GM23338 (cell line): ENCODE measurements around the gene ZNF664. TPM values are rescaled to one million over a fixed set of nuclear protein-coding genes. Genes with fewer than 3 reads are reported as not detected.

Experiments used
- ATAC-seq: fragments of 200-7000 bp; cut with Tn5 transposase; 3 replicates; pipeline ENCODE4 v1.9.1; 2020
- DNase-seq: peaks from one replicate; pipeline ENCODE4 v3.0.0-alpha.2; 2015; ENCODE audit warnings: low spot score
- H2AFZ ChIP-seq: fragments of 200-600 bp; sonication (generic); 2 replicates; pipeline ENCODE4 v1.8.0; 2016; ENCODE audit warnings: antibody characterized with exemption, mild to moderate bottlenecking, moderate library complexity
- H3F3A ChIP-seq: fragments of 200-600 bp; sonication (generic); replicated peaks from 2 replicates; pipeline ENCODE4 v1.8.0; 2017; ENCODE audit warnings: antibody characterized with exemption, mixed run types, low read depth
- H3K27ac ChIP-seq: fragments of 200-600 bp; sonication (generic); 2 replicates; pipeline ENCODE4 v1.6.1; 2016; ENCODE audit warnings: low read depth
- H3K27me3 ChIP-seq: fragments of 200-600 bp; sonication (generic); 2 replicates; pipeline ENCODE4 v1.8.0; 2016; ENCODE audit warnings: mild to moderate bottlenecking, mixed run types, moderate library complexity; ENCODE audit not compliant: insufficient read depth
- H3K36me3 ChIP-seq: fragments of 200-600 bp; sonication (generic); 2 replicates; pipeline ENCODE4 v1.8.0; 2016; ENCODE audit warnings: mild to moderate bottlenecking; ENCODE audit not compliant: insufficient read depth
- H3K4me1 ChIP-seq: fragments of 200-600 bp; sonication (generic); 2 replicates; pipeline ENCODE4 v1.8.0; 2016; ENCODE audit warnings: mild to moderate bottlenecking, moderate library complexity; ENCODE audit not compliant: insufficient read depth
- H3K4me2 ChIP-seq: fragments of 200-600 bp; sonication (generic); 2 replicates; pipeline ENCODE4 v1.7.1; 2017; ENCODE audit warnings: mixed run types
- H3K4me3 ChIP-seq: fragments of 200-600 bp; sonication (generic); 2 replicates; pipeline ENCODE4 v1.6.1; 2016; ENCODE audit warnings: mixed run types
- H3K79me2 ChIP-seq: fragments of 200-600 bp; sonication (generic); replicated peaks from 2 replicates; pipeline ENCODE4 v1.8.0; 2017; ENCODE audit warnings: mild to moderate bottlenecking; ENCODE audit not compliant: insufficient read depth
- H3K9me2 ChIP-seq: fragments of 200-600 bp; sonication (generic); 2 replicates; pipeline ENCODE4 v1.8.0; 2017; ENCODE audit not compliant: insufficient read depth
- H4K20me1 ChIP-seq: fragments of 200-600 bp; sonication (generic); replicated peaks from 2 replicates; pipeline ENCODE4 v1.8.0; 2017; ENCODE audit warnings: mild to moderate bottlenecking; ENCODE audit not compliant: insufficient read depth
- H3K27ac Mint-ChIP-seq: 2 replicates; pipeline ENCODE4 v1.8.0; 2020; ENCODE audit warnings: inconsistent platforms, mild to moderate bottlenecking, moderate library complexity, mixed read lengths
- H3K27me3 Mint-ChIP-seq: 3 replicates; pipeline ENCODE4 v1.8.0; 2022; ENCODE audit warnings: low read depth, mild to moderate bottlenecking, moderate library complexity, mixed read lengths, inconsistent platforms; ENCODE audit not compliant: insufficient read depth, poor library complexity
- H3K36me3 Mint-ChIP-seq: 3 replicates; pipeline ENCODE4 v1.8.0; 2021; ENCODE audit warnings: low read depth, mild to moderate bottlenecking, inconsistent platforms, moderate library complexity, mixed read lengths
- H3K4me1 Mint-ChIP-seq: 3 replicates; pipeline ENCODE4 v1.8.0; 2020; ENCODE audit warnings: mild to moderate bottlenecking, inconsistent platforms, mixed read lengths
- H3K4me3 Mint-ChIP-seq: 3 replicates; pipeline ENCODE4 v1.8.0; 2021; ENCODE audit warnings: moderate library complexity, mild to moderate bottlenecking, inconsistent platforms, mixed read lengths
- H3K9me3 Mint-ChIP-seq: 3 replicates; pipeline ENCODE4 v1.8.0; 2020; ENCODE audit warnings: moderate library complexity, mild to moderate bottlenecking, inconsistent platforms, mixed read lengths
- CREB1 ChIP-seq: fragments of 250-450 bp; sonication (Bioruptor Pico); IDR thresholded peaks from 2 replicates; pipeline ENCODE4 v1.5.0; 2020; ENCODE audit warnings: low read depth, mild to moderate bottlenecking, moderate library complexity
- CTCF ChIP-seq, 2 experiments: fragments of 200-600 bp in 1 of 2; sonication (generic) in 1 of 2; conservative IDR thresholded peaks; 2 replicates each; pipeline versions ENCODE4 v1.5.1 to v1.6.1; 2016 to 2017; ENCODE audit warnings: antibody characterized with exemption in 2 of 2, low read depth in 2 of 2, mild to moderate bottlenecking in 2 of 2, moderate library complexity in 1 of 2
- EZH2 ChIP-seq: fragments of 200-600 bp; sonication (generic); IDR thresholded peaks from one replicate; pipeline ENCODE4 v1.8.0; 2017; ENCODE audit warnings: antibody characterized with exemption, mild to moderate bottlenecking, low read depth; ENCODE audit not compliant: unreplicated experiment
- EZH2phosphoT487 ChIP-seq: fragments of 200-600 bp; sonication (generic); IDR thresholded peaks from one replicate; pipeline ENCODE4 v1.8.1; 2018; ENCODE audit warnings: antibody characterized with exemption; ENCODE audit not compliant: unreplicated experiment
- JUNB ChIP-seq: IDR thresholded peaks from one replicate; pipeline ENCODE4 v1.6.1; 2016; ENCODE audit warnings: antibody characterized with exemption; ENCODE audit not compliant: unreplicated experiment
- NANOG ChIP-seq: IDR thresholded peaks from 2 replicates; pipeline ENCODE4 v1.6.1; 2016; ENCODE audit warnings: antibody characterized with exemption, borderline replicate concordance
- POLR2AphosphoS5 ChIP-seq: IDR thresholded peaks from 2 replicates; pipeline ENCODE4 v1.6.1; 2016; ENCODE audit warnings: antibody characterized with exemption, low read depth
- STAT1 ChIP-seq: IDR thresholded peaks from one replicate; pipeline ENCODE4 v1.6.1; 2016; ENCODE audit warnings: antibody characterized with exemption; ENCODE audit not compliant: unreplicated experiment
- ZNF114 ChIP-seq: fragments of 250-450 bp; sonication (Bioruptor Pico); IDR thresholded peaks from 2 replicates; pipeline ENCODE4 v1.5.0; 2020; ENCODE audit warnings: mild to moderate bottlenecking, moderate library complexity
- ZNF331 ChIP-seq: fragments of 250-450 bp; sonication (Bioruptor Pico); IDR thresholded peaks from 2 replicates; pipeline ENCODE4 v1.5.0; 2020; ENCODE audit warnings: low read depth, mild to moderate bottlenecking, moderate library complexity
- ZNF462 ChIP-seq: fragments of 250-450 bp; sonication (Bioruptor Pico); IDR thresholded peaks from 2 replicates; pipeline ENCODE4 v1.5.0; 2020; ENCODE audit warnings: mild to moderate bottlenecking, moderate library complexity
- polyA plus RNA-seq: library from polyadenylated mRNA; unstranded; fragments of >200 nt; fragmentation: Nextera tagmentation; extraction: Ambion mirVana; gene quantifications from 2 replicates; pipeline ENCODE4 v1.2.1, GENCODE V29; 2016
- total RNA-seq: library from RNA; depleted of rRNA; stranded (reverse); fragments of >200 nt; shearing (Covaris generic); gene quantifications from 2 replicates; pipeline ENCODE4 v1.2.3, GENCODE V29; 2014
- TF ChIP-seq, protein P1 (sequence below): IDR thresholded peaks from one replicate; pipeline ENCODE4 v1.6.1; 2018; ENCODE audit warnings: antibody characterized with exemption; ENCODE audit not compliant: unreplicated experiment
- TF ChIP-seq, protein P2 (sequence below): IDR thresholded peaks from 2 replicates; pipeline ENCODE4 v1.6.1; 2016; ENCODE audit warnings: antibody characterized with exemption

Gene ZNF664
- total and polyA plus RNA-seq, 2 experiments from 2014 or later: 8.1 to 35.2 TPM

- DNase-seq (no peak), ATAC-seq (no peak)
- no peaks in the 10 kb centered on the region for H3K79me2 ChIP-seq
- H2AFZ ChIP-seq: no peak overlapping the region
- no peaks in the 10 kb centered on the region for H3K4me1 ChIP-seq
- TF ChIP-seq CREB1 (no peak), NANOG (no peak), ZNF462 (no peak), STAT1 (no peak), ZNF331 (CRISPR knock-in tag) (no peak), EZH2phosphoT487 (no peak), EZH2 (no peak), ZNF114 (no peak), POLR2AphosphoS5 (no peak), CTCF (conservative IDR thresholded peaks at IDR 0.05; ENCODE audit: low read depth in 2 of 2) (no peak), JUNB (no peak)
- TF ChIP-seq, protein P1, sequence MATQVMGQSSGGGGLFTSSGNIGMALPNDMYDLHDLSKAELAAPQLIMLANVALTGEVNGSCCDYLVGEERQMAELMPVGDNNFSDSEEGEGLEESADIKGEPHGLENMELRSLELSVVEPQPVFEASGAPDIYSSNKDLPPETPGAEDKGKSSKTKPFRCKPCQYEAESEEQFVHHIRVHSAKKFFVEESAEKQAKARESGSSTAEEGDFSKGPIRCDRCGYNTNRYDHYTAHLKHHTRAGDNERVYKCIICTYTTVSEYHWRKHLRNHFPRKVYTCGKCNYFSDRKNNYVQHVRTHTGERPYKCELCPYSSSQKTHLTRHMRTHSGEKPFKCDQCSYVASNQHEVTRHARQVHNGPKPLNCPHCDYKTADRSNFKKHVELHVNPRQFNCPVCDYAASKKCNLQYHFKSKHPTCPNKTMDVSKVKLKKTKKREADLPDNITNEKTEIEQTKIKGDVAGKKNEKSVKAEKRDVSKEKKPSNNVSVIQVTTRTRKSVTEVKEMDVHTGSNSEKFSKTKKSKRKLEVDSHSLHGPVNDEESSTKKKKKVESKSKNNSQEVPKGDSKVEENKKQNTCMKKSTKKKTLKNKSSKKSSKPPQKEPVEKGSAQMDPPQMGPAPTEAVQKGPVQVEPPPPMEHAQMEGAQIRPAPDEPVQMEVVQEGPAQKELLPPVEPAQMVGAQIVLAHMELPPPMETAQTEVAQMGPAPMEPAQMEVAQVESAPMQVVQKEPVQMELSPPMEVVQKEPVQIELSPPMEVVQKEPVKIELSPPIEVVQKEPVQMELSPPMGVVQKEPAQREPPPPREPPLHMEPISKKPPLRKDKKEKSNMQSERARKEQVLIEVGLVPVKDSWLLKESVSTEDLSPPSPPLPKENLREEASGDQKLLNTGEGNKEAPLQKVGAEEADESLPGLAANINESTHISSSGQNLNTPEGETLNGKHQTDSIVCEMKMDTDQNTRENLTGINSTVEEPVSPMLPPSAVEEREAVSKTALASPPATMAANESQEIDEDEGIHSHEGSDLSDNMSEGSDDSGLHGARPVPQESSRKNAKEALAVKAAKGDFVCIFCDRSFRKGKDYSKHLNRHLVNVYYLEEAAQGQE: no peak
- TF ChIP-seq, protein P2, sequence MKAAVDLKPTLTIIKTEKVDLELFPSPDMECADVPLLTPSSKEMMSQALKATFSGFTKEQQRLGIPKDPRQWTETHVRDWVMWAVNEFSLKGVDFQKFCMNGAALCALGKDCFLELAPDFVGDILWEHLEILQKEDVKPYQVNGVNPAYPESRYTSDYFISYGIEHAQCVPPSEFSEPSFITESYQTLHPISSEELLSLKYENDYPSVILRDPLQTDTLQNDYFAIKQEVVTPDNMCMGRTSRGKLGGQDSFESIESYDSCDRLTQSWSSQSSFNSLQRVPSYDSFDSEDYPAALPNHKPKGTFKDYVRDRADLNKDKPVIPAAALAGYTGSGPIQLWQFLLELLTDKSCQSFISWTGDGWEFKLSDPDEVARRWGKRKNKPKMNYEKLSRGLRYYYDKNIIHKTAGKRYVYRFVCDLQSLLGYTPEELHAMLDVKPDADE: no peak
- no peaks in the 10 kb centered on the region for H3K27me3 ChIP-seq
- Mint-ChIP-seq H3K4me1 (peaks cover 3% of the 10 kb centered on the region), H3K27me3 (peaks cover 8% of the 10 kb centered on the region), H3K9me3 (no peaks in the 10 kb centered on the region), H3K4me3 (no peak overlapping the region), H3K36me3 (no peaks in the 10 kb centered on the region), H3K27ac (no peak overlapping the region)
- H3K27ac ChIP-seq: no peak overlapping the region
- no peaks in the 10 kb centered on the region for H3K36me3 ChIP-seq
- H3F3A ChIP-seq: no peaks in the 10 kb centered on the region
- no peaks in the 10 kb centered on the region; the same call in 1 of the 2 replicates for H3K9me2 ChIP-seq
- H3K4me2 ChIP-seq: no peak overlapping the region
- H3K4me3 ChIP-seq: no peak overlapping the region
- 0 out of 2 replicates have a peak, but pooled peaks cover 5% of the 10 kb centered on the region for H4K20me1 ChIP-seq
Measured at GRCh38 chr12:123935956-123936355, 37.1 kb upstream of the ZNF664 start.
